ENCODE results near the gene RAP1B.

- TF ChIP-seq CTCF (IDR thresholded peaks at IDR 0.05) (no peak), POLR2A (IDR thresholded peaks at IDR 0.05) (no peak)
Observed at GRCh38 chr12:68699486-68699885, 88.8 kb downstream of the RAP1B start.

Data from adrenal gland (tissue), 5 donors.